PC-3 (cell line): ENCODE measurements around the gene RMC1. TPM values are rescaled to one million over a fixed set of nuclear protein-coding genes. Genes with fewer than 3 reads are reported as not detected.

Source experiments
- ATAC-seq: fragments of 200-7000 bp; cut with Tn5 transposase; 2 replicates; pipeline ENCODE4 v1.9.1; 2020; ENCODE audit warnings: mild to moderate bottlenecking, moderate library complexity
- BruUV-seq: library from RNA; stranded (reverse); fragments of 400-500 nt; replicated peaks from 2 replicates; lab custom pipeline; 2021; lab: Mats Ljungman, UMichigan
- CTCF ChIA-PET: fragments of 300-600 bp; sonication (Branson Sonifier 250); formaldehyde crosslinking; loops from one replicate; lab custom pipeline; 2022; ENCODE audit warnings: antibody characterized with exemption; lab: Charles Lee
- POLR2A ChIA-PET: fragments of 300-600 bp; sonication (Branson Sonifier 250); formaldehyde crosslinking; loops from one replicate; lab custom pipeline; 2022; ENCODE audit warnings: antibody characterized with exemption; ENCODE audit not compliant: unreplicated experiment; lab: Charles Lee
- DNase-seq: peaks from one replicate; pipeline ENCODE4 v3.0.0-alpha.2; 2015
- H2AFZ ChIP-seq: fragments of 300-600 bp; sonication (generic); 2 replicates; pipeline ENCODE4 v1.6.0; 2016; ENCODE audit warnings: antibody characterized with exemption, low read length
- H3F3A ChIP-seq: fragments of 300-600 bp; sonication (generic); one replicate; pipeline ENCODE4 v1.6.0; 2017; ENCODE audit warnings: antibody characterized with exemption, low read length, control low read depth, mild to moderate bottlenecking; ENCODE audit not compliant: unreplicated experiment
- H3K27ac ChIP-seq: fragments of 300-600 bp; sonication (generic); 2 replicates; pipeline ENCODE4 v1.5.1; 2016; ENCODE audit warnings: mild to moderate bottlenecking, low read length
- H3K27me3 ChIP-seq: fragments of 300-600 bp; sonication (generic); 2 replicates; pipeline ENCODE4 v1.6.1; 2016; ENCODE audit warnings: low read length, mixed read lengths
- H3K36me3 ChIP-seq: fragments of 300-600 bp; sonication (generic); 2 replicates; pipeline ENCODE4 v1.6.1; 2016; ENCODE audit warnings: low read depth, mixed run types, low read length, mixed read lengths
- H3K4me1 ChIP-seq: fragments of 300-600 bp; sonication (generic); 2 replicates; pipeline ENCODE4 v1.5.1; 2016; ENCODE audit warnings: low read length; ENCODE audit not compliant: insufficient read depth
- H3K4me2 ChIP-seq: fragments of 300-600 bp; sonication (generic); 2 replicates; pipeline ENCODE4 v1.6.0; 2016; ENCODE audit warnings: low read length
- H3K4me3 ChIP-seq: fragments of 300-600 bp; sonication (generic); 2 replicates; pipeline ENCODE4 v1.5.1; 2016; ENCODE audit warnings: mild to moderate bottlenecking, low read length, mixed read lengths
- H3K79me2 ChIP-seq: fragments of 300-600 bp; sonication (generic); 2 replicates; pipeline ENCODE4 v1.6.1; 2017; ENCODE audit warnings: low read length, mixed read lengths
- H3K9ac ChIP-seq: fragments of 300-600 bp; sonication (generic); 2 replicates; pipeline ENCODE4 v1.6.0; 2016; ENCODE audit warnings: mild to moderate bottlenecking, low read length
- H3K9me2 ChIP-seq: fragments of 300-600 bp; sonication (generic); replicated peaks from 2 replicates; pipeline ENCODE4 v1.6.1; 2016; ENCODE audit warnings: mixed run types, low read length, mixed read lengths
- H3K9me3 ChIP-seq: fragments of 300-600 bp; sonication (generic); 2 replicates; pipeline ENCODE4 v1.6.1; 2016; ENCODE audit warnings: low read length, mixed read lengths
- H4K20me1 ChIP-seq: fragments of 300-600 bp; sonication (generic); 2 replicates; pipeline ENCODE4 v1.6.1; 2016; ENCODE audit warnings: low read length, mixed read lengths
- EZH2 ChIP-seq: fragments of 300-600 bp; sonication (generic); IDR thresholded peaks from one replicate; pipeline ENCODE4 v1.6.1; 2017; ENCODE audit warnings: antibody characterized with exemption, mild to moderate bottlenecking, low read length; ENCODE audit not compliant: unreplicated experiment
- EZH2phosphoT487 ChIP-seq: fragments of 300-600 bp; sonication (generic); IDR thresholded peaks from 2 replicates; pipeline ENCODE4 v1.6.1; 2018; ENCODE audit warnings: mild to moderate bottlenecking, antibody characterized with exemption, low read length, borderline replicate concordance
- intact Hi-C: fragments of 100-400 bp; cut with micrococcal nuclease; formaldehyde crosslinking; loops from 2 replicates; pipeline ENCODE4 v1.9.0; 2023
- total RNA-seq: library from RNA; depleted of rRNA; stranded (reverse); fragments of >200 nt; gene quantifications from 2 replicates; pipeline ENCODE4 v1.2.3, GENCODE V29; 2014
- TF ChIP-seq, protein P1 (sequence below): fragments of 300-600 bp; sonication (generic); conservative IDR thresholded peaks from 2 replicates; pipeline ENCODE4 v1.5.1; 2017; ENCODE audit warnings: antibody characterized with exemption, low read depth, mild to moderate bottlenecking, low read length

RMC1 gene
- total RNA-seq, 1 experiment from 2014 or later = 23.2 TPM

GRCh38 chr18:23548275-23548674 lies 45.0 kb downstream of the RMC1 start:
- BruUV-seq = no TSS peak

DNA sequence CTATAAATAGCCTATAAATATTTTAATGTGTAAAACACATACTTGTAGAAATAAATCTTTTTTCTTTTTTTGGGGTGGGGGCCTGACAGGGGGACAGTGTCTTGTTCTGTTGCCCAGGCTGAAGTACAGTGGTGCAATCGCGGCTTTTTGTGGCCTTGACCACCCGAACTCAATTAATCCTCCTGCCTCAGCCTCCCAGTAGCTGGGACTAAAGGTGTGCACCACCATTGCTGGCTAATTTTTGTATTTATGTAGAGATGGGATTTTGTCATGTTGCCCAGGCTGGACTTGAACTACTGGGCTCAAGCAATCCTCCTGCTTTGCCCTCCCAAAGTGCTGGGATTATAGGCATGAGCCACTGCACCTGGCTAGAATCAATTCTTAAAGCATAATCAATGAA lies 45.4 kb downstream of the RMC1 start:
- Histone ChIP-seq H3K9ac (no peak overlapping the region), H3K27me3 (no peaks in the 10 kb centered on the region), H3K9me3 (no peaks in the 10 kb centered on the region), H3K4me3 (no peak overlapping the region), H4K20me1 (no peaks in the 10 kb centered on the region), H3K79me2 (no peaks in the 10 kb centered on the region), H3K36me3 (peaks cover 61% of the 10 kb centered on the region), H3K27ac (no peak overlapping the region), H3K9me2 (no peaks in the 10 kb centered on the region), H3F3A (no peaks in the 10 kb centered on the region), H3K4me1 (peaks cover 7% of the 10 kb centered on the region; the same call in 1 of the 2 replicates), H3K4me2 (no peak overlapping the region), H2AFZ (no peak overlapping the region)
- intact Hi-C loops = no loop called here
- DNase-seq (no peak), ATAC-seq (no peak)
- TF ChIP-seq EZH2phosphoT487 = no peak
- TF ChIP-seq, protein P1, sequence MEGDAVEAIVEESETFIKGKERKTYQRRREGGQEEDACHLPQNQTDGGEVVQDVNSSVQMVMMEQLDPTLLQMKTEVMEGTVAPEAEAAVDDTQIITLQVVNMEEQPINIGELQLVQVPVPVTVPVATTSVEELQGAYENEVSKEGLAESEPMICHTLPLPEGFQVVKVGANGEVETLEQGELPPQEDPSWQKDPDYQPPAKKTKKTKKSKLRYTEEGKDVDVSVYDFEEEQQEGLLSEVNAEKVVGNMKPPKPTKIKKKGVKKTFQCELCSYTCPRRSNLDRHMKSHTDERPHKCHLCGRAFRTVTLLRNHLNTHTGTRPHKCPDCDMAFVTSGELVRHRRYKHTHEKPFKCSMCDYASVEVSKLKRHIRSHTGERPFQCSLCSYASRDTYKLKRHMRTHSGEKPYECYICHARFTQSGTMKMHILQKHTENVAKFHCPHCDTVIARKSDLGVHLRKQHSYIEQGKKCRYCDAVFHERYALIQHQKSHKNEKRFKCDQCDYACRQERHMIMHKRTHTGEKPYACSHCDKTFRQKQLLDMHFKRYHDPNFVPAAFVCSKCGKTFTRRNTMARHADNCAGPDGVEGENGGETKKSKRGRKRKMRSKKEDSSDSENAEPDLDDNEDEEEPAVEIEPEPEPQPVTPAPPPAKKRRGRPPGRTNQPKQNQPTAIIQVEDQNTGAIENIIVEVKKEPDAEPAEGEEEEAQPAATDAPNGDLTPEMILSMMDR = no peak
- TF ChIP-seq EZH2 = no peak
- CTCF ChIA-PET = no interaction called here
- BruUV-seq = no TSS peak
- POLR2A ChIA-PET = no interaction called here

More at GRCh38 chr18:23548275-23548674, 45.0 kb downstream of the RMC1 start:
- ChIA-PET POLR2A (no interaction called here), CTCF (no interaction called here)
- H3K27me3 ChIP-seq = no peaks in the 10 kb centered on the region
- no peaks in the 10 kb centered on the region for H3K9me3 ChIP-seq
- H3K9ac ChIP-seq = no peak overlapping the region
- DNase-seq (no peak), ATAC-seq (no peak)
- no peaks in the 10 kb centered on the region for H4K20me1 ChIP-seq
- no peaks in the 10 kb centered on the region for H3K9me2 ChIP-seq
- H3F3A ChIP-seq = no peaks in the 10 kb centered on the region
- no peak overlapping the region for H3K4me3 ChIP-seq
- no peaks in the 10 kb centered on the region for H3K79me2 ChIP-seq
- peak overlapping the region; percentile 0; the same call in 1 of the 2 replicates for H3K27ac ChIP-seq
- no peak overlapping the region for H2AFZ ChIP-seq
- TF ChIP-seq EZH2 (no peak), EZH2phosphoT487 (no peak)
- TF ChIP-seq, protein P1 = no peak
- peaks cover 7% of the 10 kb centered on the region; the same call in 1 of the 2 replicates for H3K4me1 ChIP-seq
- H3K36me3 ChIP-seq = peaks cover 62% of the 10 kb centered on the region
- no peak overlapping the region for H3K4me2 ChIP-seq
- intact Hi-C loops = no loop called here

GRCh38 chr18:23550898-23551297 lies 47.6 kb downstream of the RMC1 start:
- H3K27ac ChIP-seq = no peak overlapping the region
- CTCF ChIA-PET = interaction anchor here (0.7 kb wide), 1 partner anchor 52 kb away, joined by 4 read pairs; no protein-coding TSS in a partner anchor

More at GRCh38 chr18:23550898-23551297, 47.6 kb downstream of the RMC1 start:
- H3K27me3 ChIP-seq = no peaks in the 10 kb centered on the region
- peaks cover 64% of the 10 kb centered on the region for H3K36me3 ChIP-seq
- POLR2A ChIA-PET = no interaction called here
- no peak for ATAC-seq
- H4K20me1 ChIP-seq = no peaks in the 10 kb centered on the region
- no peaks in the 10 kb centered on the region for H3K9me3 ChIP-seq
- H3K4me1 ChIP-seq = peaks cover 7% of the 10 kb centered on the region; the same call in 1 of the 2 replicates
- DNase-seq = no peak
- H3F3A ChIP-seq = no peaks in the 10 kb centered on the region
- no TSS peak for BruUV-seq
- H3K9ac ChIP-seq = no peak overlapping the region
- no peaks in the 10 kb centered on the region for H3K9me2 ChIP-seq
- no peaks in the 10 kb centered on the region for H3K79me2 ChIP-seq
- H3K4me2 ChIP-seq = no peak overlapping the region
- no peak for TF ChIP-seq EZH2
- TF ChIP-seq EZH2phosphoT487 = no peak
- TF ChIP-seq, protein P1 = no peak
- H3K4me3 ChIP-seq = no peak overlapping the region
- intact Hi-C loops = no loop called here
- no peak overlapping the region for H2AFZ ChIP-seq
